Stimulated activated CD4-positive, alpha-beta T cell treated with anti-CD3 and anti-CD28 coated beads, Interleukin-1b, Interleukin-23, amount 100 ng/mL, for 1 hour (primary cell): ENCODE measurements around the gene SORD.
"Not testable (repeated sequence)": the region's sequence is repeated elsewhere in the genome, so short reads cannot be mapped to it uniquely, and the experiment has no call there.

Experiments
- DNase-seq, 2 donors: peaks; one replicate each; pipeline ENCODE4 v3.0.0-alpha.2; 2020; ENCODE audit warnings: low read depth in 2 of 2

SORD gene

DNA sequence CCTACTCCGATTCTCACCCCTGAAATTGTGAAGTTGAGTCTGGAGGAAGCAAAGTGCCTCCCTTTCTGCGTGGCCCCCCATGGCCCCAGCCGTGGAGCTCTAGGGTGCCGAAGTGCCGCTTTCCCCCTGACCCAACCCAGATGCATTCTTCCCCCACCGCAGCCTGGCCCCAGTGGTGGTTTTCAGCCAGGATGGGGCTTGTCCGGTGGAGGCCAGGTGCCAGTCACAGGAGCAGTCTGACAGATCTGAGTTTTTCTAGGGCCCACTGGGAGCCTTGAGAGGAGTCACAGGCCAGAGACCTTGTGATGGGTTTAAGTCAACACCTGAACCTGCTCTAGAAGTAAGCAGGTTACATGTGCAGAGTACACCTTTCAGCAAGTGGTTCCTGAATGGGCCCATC is 39.3 kb downstream of the SORD start:
- not testable (repeated sequence) for DNase-seq

DNA sequence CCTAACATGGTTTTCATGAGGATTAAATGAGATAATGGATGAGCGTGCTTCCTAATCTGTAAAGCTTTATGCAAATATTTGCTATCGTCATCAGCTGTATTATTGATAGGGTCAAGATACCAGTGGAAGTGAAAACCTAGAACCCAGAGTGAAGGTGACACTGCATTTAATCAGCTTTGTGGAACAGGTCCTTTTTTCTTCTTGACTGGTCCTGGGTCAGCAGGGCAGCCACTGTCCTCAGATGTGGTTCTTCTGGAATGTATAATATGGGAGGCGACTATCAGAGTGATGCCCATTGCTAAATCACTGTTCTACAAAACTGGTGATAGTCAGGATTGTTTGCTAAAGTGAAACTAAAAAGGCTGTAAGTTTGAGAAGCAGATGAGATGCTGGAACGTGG is 41.4 kb downstream of the SORD start:
- DNase-seq: no peak

DNA sequence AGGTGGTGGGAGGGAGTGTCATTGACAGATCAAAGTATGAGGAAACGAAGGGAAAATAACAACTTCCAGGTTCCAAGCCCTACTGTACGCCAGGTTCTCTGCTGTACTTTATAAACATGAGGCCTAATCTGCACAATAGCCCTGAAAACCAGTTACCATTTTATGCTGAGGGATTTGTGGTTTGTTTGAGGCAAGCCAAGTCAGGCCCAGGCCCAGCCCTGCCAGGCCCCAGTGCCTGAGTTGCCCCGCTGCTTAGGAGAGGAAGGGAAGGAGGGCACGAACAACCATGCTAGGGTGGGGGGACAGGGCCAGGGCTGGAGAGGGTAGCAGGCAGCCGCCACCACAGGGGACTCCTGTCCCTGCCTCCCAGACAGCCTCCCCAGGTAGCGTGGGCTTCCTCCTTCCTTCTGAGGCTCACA is 47.0 kb downstream of the SORD start:
- DNase-seq: not testable (repeated sequence)

DNA sequence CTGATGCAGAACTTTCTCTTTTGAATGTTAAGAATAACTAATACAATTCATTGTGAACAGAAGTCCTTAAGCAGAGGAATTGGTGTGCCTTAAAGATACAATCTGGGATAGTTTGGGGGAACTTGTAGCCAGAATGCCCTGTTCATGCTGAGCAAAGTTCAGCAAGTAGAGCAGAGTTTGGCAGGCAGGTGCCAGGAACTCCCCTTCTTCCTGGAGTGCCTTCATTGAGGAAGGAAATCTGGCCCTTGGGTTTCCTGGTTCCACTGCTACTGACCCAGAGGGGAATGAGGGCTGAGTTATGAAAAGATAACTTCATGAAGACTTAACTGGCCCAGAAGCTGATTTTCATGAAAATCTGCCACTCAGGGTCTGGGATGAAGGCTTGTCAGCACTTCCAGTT is 50.6 kb downstream of the SORD start:
- not testable (repeated sequence) for DNase-seq

DNA sequence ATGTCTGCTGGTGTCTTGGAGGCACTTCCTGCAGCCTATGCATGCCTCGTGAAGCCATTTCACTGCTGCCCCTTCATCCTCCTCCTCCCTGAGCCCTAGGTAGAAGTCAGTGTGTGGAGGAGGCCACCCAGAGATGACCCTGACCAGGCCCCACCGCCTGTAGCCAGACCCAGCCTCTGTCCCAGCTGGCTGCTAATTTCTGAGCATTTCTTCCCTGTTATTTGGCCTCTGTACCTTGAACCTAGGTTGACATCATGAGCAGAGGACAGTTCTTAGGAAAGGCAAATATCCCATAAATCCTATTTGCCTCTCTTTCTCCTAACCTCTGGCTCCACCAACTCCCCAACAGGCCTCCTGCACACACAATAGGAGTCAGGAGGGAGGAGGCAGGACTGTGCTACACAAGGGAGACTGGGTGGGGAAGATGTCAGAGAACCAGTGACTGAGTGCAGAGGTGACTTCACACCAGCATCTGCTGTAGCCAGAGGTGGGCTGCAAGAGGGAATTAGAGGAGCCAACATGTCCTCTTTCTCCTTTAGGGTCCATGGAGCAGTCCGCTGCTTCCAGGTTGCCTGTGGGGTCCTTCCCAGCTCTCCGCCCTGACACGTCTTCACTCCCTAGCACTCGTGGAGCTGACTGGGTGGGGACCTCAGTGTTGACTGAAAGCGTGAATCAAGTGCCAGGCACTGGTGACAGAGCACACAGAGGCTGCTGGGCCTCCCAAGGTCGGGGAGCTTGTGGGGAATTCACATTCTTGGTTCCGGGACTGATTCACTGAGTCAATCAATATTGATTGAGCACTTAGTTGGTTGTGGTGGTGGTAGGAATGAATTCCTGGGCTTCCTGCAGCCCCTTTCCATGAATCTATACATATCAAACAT is 52.7 kb downstream of the SORD start:
- DNase-seq: not testable (repeated sequence)

DNA sequence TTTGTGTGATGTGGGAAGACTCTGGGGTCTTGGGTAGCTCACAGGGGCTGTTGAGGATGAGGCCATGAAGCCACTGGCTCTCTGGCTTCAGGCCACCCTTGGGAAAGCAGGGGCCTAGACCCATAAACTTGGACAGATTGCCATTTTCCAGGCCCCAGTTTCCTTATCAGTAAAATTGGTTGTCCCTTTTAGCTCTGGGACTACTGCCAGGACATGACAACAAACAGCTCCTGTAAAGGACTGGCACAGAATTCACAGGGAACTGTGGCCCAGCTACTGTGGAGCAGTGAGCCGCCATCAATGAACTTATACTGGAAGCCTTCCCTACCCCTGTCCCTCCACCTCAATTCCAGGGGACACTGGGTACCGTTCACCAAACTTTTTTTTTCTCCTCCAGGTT is 54.4 kb downstream of the SORD start:
- not testable (repeated sequence) for DNase-seq

DNA sequence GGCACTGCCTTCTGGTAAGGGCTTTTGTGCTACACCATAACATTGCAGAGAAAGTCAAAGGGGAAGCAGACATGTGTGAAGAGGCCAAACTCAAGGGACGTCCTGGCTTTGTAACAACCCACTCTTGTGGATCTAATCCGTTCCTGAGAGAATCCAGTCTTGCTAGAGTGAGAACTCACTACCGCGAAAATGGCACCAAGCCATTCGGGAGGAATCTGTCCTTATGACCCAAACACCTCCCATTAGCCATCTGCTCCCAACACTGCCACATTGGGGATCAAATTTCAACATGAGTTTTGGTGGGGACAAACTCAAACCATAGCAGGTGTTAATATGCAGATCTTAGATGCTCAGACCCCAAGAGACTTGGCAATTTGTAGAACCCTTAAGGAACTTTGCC is 56.2 kb downstream of the SORD start:
- DNase-seq: not testable (repeated sequence)

DNA sequence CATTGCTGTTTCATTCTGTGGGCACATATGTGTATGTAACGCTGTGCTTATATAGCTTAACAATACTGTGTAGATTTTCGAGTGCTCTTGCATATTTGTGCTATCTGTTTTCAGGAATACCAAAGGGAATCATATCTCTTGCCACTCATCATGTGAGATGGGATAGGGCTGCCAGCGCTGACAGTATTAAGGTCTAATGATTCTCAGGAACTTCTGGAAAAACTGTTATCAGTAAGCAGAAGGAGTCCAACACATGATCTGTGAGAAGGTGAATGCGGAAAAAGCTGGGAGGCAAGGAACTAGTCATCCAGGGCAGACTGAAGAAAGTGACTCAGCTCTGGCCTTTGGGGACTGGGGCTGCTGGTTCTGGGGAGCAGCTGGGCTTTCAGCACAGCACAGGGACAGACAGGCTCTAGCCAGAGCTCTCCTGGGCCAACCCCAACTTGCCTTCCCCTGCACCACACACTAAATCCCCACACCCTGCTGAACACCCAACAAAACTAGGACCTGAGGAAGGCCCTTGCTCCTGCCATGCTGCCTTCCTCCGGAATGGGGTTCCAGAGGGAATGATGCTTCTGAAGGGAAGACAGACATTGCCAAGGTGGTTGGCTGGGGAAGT is 56.7 kb downstream of the SORD start:
- DNase-seq: not testable (repeated sequence)

DNA sequence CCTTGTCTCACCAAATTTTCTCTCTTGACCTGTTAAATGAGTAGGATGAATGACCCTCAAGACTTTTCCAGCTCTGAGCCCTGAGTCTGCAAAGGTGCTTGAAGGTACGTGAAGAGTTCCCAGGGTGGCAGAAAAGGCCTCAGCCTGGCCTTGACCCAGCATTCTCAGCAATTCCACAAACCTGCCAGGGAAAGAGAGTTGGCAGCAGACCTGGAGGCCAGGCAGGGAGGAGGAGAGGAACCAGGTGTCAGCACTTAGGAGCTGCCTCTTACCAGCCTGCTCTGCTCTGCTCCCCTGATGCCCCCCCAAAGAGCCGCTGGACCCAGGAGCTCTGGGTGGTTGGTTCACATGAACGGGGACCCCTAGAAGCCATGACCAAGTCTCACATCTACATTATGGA is 57.6 kb downstream of the SORD start:
- not testable (repeated sequence) for DNase-seq

DNA sequence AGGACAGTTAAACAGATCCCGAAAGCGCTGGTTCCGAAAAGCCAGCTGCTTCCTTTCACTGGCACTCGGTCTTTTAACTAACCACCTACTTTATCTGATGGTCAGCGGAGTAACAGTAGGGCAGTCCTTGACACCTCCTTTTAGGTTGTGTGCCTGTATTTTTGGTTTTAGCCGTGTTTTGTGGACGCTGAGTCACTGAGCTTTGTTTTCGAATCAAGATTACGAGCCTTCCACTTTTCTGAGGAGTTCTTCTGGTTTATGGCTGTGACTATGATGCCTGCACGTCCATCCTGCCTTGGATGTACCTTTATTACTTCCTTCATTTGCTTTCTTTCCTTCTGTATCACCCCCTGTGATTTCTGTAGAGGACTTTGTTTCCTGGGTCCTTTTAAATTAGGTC is 59.4 kb downstream of the SORD start:
- not testable (repeated sequence) for DNase-seq

DNA sequence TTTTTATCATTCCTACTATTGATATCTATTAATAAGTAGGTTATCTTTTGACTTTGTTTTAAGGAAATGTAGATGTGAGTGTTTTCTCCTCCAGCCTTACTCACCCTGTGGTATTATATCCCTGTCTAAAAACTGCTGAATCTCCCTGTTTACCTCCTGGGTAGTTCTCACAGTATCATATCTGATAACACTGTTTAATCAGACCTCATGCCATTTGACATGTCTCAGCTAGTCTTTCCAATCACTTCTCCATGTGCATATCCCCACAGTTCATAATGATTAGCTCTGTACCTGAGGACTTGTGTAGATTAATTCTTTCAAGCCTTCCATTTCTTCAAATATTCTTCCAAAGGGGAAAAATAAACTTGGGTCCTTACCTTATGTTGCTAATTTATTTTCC is 60.2 kb downstream of the SORD start:
- DNase-seq: no peak

DNA sequence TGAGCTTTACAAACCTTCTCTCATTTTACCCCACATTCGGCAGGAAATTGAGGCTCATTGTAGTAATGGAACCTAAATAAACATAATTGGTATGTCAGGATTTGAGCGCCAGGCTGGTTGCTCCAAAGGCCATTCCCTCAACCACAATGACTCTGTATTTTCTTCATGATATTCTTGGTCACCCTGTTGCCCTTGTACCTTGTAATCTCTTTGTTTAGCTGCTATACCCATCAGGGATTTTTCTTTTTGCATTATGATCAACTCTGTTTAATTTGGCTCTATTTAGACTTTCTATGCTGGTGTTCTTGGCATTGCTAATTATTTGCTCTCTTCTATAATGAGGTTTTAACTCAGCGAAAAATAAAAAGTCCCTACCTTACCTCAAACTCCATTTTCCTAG is 61.2 kb downstream of the SORD start:
- DNase-seq: no peak

DNA sequence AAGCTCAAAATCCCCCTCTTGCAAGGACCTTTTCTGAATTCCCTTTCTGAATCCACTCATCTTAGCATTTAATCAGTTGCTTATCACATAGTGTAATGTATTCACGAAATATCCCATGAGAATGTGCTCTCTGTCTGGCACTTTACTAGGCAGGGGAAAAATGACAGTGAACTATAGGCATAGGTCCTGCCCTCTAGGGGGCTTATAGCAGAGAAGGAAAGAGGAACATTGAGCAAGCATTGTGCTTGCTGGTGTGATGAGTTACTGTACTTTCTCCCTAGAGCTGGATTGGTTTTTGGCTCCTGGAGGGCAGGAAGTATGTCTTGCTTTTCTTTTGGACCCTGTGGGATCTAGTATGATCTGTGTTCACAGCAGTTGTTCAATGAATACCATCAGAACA is 64.5 kb downstream of the SORD start:
- no peak for DNase-seq

DNA sequence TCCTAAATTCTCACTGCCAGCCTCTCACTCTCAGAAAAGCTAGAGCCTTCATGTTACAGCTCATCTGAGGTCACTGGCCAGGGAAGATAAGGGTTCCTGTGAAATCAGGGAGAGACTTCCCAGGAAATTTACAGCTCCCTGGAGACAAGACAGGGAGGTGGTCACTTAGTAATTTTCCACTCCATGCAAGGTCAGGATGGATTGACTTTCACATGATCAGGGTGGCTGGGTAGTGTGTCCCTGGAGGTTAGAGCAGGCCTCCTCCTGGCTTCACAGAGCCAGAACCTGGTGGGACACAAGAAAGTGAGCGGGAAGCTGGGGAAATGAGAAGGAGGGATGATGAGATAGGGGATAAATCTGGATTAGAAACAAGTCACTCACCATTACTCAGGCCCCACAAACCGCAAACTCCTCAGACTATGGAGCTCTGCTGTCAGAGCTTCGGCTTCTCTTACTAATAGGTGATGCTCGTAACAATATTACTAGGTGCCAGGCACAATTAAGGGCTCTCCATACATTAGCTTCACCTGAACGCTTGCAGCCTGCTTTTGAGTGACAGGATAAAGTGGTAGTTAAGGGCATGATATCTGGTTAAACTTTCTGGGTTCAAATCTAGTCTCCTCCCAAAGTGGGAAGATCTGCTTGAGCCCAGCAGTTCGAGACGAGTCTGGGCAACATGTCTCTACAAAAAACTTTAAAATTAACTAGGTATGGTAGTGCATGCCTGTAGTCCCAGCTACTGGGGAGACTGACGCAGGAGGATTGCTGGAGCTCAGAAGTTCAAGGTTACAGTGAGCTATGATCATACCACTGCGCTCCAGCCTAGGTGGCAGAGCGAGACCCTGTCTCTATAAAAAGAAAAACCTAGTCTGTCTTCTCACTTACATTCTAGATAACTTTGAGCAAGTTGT is 66.1 kb downstream of the SORD start:
- no peak for DNase-seq

DNA sequence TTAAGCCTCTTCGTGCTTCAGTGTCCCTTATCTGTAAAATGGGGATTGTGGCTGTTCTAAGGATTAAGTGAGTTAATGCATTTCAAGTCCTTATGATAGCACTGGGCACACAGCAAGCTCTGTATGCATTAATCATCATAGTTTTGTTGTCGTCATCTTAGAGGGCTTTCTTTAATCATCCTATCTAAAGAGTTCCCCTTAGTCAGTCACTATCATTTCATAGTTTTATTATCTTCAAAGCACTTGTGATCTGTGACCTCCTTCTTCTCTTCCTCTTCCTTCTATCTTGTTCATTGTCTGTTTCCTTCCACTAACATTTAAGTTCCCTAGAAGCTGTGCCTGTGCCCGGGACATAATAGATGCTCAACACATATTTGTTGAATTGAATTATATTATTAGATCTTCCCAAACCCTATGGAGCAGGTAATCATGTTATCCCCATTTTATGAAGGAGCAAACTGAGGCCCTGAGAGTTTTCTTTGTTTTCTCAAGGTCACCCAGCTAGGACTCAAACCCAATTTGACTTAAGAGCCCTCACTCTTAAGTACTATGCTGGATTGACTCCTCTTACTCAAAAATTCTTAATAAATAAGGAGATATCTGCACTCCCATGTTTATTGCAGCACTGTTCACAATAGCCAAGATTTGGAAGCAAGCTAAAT is 66.8 kb downstream of the SORD start:
- no peak for DNase-seq

DNA sequence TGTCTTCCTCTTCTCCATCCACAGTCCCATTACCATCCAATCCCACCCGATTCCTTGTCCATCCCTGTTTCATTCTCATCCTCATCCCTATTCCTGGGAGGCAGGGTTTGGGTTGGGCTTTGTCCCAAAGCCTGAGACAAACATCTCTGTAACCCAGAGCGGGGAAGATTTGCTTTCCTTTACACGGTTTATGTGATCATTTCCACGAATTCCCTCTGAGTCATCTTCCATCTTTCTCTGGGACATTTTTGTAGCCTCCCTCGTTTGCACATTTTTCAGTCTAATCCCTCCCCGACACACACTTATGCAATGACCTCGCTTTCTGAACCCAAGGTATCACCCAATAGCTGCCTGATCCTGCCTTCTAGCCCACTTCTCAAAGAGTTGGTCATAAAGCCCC is 68.2 kb downstream of the SORD start:
- no peak for DNase-seq

DNA sequence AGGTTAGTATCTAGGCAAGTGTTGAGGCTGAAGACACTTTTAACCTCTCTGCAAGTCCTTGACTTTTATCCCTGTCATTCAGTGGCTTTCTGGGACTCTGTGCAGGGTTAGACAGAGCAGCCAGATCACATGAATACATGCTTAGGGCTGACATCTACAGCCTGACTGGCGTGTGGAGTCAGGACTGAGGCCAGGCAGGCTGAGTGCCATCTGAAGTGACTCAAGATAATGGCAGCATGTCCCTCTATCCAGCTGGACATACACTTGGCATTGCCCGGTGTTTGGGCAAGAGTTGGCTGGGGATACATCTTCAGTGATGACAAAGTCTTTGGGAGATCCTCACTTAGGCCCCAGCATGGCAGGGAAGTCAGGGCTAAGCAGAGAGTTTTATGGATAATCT is 68.6 kb downstream of the SORD start:
- DNase-seq: no peak

DNA sequence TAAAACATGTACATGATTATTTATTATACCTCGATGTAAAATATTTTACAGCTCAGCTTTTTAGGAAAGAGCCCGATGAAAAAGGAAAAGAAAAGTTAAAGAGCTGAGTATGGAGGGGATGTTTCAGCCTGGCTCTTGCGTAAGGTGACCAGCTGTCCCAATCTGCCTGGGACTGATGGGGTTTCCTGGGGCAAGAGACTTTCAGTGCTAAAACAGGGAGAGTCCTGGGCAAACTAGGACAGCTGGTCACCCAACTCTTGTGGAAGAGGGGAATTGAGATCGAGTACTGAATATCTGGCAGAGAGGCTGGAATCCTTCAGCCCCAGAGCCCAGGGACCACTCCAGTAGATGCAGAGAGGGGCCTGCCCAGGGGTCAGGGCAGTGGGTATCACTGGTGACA is 70.0 kb downstream of the SORD start:
- DNase-seq: no peak

DNA sequence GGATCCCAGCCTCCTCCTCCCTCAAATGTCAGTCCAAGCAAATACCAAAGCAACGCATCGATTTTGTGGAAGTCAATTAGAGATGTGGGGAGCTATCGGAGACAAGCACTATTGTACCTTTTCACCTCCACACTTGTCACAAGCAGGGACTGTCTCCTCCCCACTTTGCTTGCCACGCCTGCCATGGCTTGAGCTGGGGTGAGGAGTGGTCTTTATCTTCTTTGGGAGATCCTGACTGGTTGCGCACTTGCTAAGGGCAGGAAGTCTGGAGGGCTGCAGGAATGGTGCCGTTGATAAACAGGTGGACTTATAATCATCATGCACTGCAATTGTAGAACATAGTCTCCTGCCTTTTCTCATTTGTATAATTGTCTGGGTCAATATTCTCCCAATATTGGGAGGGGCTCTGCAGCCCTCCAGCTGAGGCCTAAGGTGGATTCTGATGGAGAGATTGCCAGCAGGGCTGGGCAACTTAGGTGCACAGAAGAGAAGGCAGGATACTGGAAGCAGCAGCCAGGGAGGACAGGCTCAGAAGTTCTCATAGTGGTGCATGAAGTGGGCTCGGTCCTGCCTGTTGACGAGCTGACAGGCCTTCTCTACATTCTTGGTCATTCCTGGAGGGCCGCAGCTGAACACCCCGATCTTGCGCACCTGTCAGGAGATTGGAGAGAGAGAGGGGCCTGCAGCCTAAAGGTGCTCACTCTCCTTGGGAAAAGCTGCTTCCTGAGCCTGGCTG is 70.8 kb downstream of the SORD start:
- no peak for DNase-seq

DNA sequence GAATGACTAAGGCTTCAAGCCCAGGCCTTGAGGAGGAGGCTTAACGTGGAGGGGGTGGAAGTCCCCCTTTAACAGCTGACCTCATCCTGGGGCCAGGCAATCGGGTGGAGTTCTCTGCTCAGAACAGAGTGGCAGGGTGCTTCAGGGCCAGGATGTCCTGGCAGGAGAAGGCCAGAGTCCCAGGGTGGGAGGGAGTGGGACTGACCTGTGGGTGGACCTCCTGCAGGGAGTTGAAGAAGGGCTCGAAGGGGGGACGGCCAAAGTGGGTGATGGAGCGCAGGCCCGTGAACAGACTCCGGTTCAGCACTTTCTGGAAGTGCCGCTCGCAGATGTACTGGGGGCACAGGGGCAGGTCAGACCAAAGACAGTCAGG is 71.3 kb downstream of the SORD start:
- no peak for DNase-seq

DNA sequence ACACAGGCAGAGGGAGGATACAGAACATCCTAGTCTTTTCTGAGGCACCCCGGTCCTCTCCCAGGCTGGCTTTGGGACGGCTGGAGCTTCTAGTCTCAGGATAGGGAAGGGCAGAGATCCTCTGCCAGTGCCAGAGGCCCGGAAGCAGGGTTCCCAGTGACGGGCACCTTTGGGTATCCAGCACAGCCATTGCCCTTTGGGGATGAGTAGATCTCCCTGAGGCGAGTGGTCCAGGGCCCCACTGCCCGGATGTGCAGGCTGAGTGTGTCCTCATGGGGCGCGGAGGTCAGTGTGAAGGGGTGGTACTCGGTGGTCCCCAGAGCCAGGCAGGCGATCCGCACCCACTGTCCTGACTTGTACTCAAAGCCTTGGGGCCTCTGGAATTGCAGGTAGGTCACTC is 72.7 kb downstream of the SORD start:
- DNase-seq: no peak
